D721Med (cell line): ENCODE data around the gene HTR6.

ENCODE experiments used
- DNase-seq: peaks from one replicate; pipeline ENCODE4 v3.0.0; 2011; ENCODE audit warnings: low spot score; ENCODE audit not compliant: insufficient read length
- FAIRE-seq: peaks from 2 replicates; lab custom pipeline; 2011; peaks lifted over from hg19 to GRCh38; lab: Jason Lieb, UNC
- TF ChIP-seq, protein P1 (sequence below): IDR thresholded peaks from 2 replicates; pipeline ENCODE4 v1.5.1; 2012; ENCODE audit warnings: mild to moderate bottlenecking, control low read depth; ENCODE audit not compliant: insufficient read depth; ENCODE audit errors: missing control alignments

Gene HTR6

GRCh38 chr1:19657511-19657910 is 7.2 kb upstream of the HTR6 start:
- TF ChIP-seq, protein P1, sequence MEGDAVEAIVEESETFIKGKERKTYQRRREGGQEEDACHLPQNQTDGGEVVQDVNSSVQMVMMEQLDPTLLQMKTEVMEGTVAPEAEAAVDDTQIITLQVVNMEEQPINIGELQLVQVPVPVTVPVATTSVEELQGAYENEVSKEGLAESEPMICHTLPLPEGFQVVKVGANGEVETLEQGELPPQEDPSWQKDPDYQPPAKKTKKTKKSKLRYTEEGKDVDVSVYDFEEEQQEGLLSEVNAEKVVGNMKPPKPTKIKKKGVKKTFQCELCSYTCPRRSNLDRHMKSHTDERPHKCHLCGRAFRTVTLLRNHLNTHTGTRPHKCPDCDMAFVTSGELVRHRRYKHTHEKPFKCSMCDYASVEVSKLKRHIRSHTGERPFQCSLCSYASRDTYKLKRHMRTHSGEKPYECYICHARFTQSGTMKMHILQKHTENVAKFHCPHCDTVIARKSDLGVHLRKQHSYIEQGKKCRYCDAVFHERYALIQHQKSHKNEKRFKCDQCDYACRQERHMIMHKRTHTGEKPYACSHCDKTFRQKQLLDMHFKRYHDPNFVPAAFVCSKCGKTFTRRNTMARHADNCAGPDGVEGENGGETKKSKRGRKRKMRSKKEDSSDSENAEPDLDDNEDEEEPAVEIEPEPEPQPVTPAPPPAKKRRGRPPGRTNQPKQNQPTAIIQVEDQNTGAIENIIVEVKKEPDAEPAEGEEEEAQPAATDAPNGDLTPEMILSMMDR: no peak
- DNase-seq (no peak), FAIRE-seq (no peak)

DNA sequence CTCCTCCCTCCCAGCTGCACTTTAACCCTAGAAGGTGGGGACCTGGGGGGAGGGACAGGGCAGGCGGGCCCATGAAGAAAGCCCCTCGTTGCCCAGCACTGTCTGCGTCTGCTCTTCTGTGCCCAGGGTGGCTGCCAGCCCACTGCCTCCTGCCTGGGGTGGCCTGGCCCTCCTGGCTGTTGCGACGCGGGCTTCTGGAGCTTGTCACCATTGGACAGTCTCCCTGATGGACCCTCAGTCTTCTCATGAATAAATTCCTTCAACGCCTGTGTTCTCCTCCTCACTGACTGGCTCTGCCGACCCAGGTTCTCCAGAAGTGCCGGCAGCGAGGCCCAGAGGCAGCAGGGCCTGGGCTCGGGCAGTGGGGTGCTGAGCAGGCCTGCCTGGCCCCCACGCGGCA is 6.5 kb upstream of the HTR6 start:
- FAIRE-seq (no peak), DNase-seq (no peak)
- TF ChIP-seq, protein P1: no peak

- TF ChIP-seq, protein P1: peak; percentile 65
- DNase-seq: no peak
- FAIRE-seq: no peak
Measured at GRCh38 chr1:19661721-19662228, 2.9 kb upstream of the HTR6 start.

DNA sequence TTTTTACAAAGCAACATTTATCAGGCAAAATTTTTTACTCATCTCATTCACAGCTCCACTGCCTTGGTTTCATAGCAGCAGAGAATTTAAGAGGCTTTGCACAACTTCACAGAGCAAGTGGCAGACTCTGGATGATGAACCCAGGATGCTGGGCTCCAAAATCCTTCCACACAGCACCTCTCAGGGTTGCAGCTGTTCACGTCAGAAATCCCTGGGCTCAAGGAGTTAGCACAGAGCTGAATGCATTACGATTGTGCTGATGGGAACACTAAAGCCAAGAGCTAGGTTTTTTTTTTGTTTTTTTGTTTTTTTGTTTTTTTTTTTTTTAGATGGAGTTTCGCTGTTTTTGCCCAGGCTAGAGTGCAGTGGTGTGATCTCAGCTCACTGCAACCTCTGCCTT is 2.4 kb upstream of the HTR6 start:
- TF ChIP-seq, protein P1: no peak
- no peak for DNase-seq
- FAIRE-seq: no peak

DNA sequence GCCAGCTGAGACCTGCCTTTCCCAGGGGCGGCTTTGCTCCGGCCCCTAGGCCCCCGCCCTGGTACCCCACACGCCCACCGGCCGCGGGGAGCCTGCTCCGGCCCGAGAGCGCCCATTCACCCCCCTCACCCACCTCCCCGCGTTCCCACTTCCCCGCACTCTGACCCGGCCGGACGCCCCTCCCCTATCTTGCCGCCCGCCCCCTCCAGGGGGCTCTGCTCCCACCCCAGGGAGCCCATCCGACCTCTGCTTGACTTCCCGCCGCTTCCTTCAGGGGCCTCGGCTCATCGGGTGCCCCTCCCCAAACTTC is 466 bp downstream of the HTR6 start:
- FAIRE-seq (no peak), DNase-seq (no peak)
- TF ChIP-seq, protein P1: no peak

DNA sequence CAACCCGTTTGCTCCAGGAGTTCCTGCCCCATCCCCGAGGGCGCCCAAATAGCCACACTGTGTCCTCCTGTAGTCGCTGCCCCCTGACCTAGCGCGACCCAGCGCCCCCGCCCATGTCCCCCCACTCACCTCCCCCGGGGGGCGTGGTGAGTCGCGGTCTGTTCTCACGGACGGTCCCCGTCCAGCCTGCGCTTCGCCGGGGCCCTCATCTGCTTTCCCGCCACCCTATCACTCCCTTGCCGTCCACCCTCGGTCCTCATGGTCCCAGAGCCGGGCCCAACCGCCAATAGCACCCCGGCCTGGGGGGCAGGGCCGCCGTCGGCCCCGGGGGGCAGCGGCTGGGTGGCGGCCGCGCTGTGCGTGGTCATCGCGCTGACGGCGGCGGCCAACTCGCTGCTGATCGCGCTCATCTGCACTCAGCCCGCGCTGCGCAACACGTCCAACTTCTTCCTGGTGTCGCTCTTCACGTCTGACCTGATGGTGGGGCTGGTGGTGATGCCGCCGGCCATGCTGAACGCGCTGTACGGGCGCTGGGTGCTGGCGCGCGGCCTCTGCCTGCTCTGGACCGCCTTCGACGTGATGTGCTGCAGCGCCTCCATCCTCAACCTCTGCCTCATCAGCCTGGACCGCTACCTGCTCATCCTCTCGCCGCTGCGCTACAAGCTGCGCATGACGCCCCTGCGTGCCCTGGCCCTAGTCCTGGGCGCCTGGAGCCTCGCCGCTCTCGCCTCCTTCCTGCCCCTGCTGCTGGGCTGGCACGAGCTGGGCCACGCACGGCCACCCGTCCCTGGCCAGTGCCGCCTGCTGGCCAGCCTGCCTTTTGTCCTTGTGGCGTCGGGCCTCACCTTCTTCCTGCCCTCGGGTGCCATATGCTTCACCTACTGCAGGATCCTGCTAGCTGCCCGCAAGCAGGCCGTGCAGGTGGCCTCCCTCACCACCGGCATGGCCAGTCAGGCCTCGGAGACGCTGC is 1.1 kb downstream of the HTR6 start:
- TF ChIP-seq, protein P1: no peak
- FAIRE-seq (no peak), DNase-seq (no peak)

DNA sequence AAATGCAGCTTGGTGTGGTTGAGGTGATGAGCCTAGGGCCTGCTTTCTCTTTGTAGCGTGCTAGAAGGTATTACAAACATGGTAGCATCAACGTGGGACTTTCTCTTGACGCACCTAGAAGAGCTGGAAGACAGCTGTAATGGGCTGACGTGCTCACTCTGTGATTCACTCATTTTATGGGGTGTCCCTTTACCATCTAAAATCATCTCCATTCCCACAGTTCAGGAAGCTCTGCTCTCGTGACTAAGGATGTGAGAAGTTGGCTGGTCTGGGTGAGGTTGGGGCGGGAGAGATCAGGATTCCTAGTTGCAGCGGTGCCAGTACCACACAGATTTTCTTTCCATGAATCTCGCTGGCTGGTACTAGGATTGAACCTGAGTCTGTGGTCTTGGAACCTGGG is 4.2 kb downstream of the HTR6 start:
- DNase-seq: no peak
- TF ChIP-seq, protein P1: no peak
- no peak for FAIRE-seq
